UCSD-AML1 (cell line): ENCODE data around the gene GDF3.
"Not testable (repeated sequence)": the region's sequence is repeated elsewhere in the genome, so short reads cannot be mapped to it uniquely, and the experiment has no call there.

Experiments used
- DNase-seq: peaks from one replicate; lab custom pipeline; 2025; ENCODE audit not compliant: unreplicated experiment; lab: John Stamatoyannopoulos, UW

Gene GDF3

DNA sequence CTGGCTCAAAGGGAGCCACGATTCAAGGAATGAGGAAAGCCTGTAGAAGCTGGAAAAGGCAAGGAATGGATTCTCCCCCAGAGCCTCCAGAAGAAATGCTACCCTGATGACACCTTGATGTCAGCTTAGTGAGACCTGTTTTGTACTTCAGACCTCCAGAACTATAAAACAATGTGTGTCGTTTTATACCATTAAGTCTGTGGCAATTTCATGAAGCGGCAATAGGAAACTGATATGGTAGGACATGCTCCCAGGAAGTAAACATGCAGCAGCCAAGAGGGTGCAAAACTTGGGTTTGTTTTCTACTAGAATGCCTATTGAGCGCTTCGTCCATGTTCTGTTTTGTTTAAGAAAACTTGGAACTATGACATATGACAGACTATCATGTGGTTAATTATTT, 27.4 kb downstream of the GDF3 start:
- no peak for DNase-seq

- DNase-seq, result no peak
Observed at GRCh38 chr12:7667125-7667524, 28.4 kb downstream of the GDF3 start.

DNA sequence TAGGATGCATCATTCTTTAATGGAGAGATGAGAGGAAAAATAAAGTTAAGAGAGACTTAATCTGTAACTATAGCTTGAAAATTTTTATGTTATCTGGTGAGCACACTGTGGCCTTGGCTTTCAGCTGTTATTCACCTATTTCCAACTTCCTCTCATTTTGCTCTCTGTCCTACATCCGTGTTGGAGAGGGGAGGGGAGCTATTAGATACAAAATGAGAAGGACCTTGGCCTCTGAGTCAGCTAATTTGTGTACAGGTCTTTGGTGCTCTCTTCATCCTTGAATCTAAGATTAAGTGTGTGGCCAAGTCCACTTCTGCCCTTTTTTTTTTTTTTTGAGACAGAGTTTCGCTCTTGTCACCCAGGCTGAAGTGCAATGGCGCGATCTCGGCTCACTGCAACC, 29.0 kb downstream of the GDF3 start:
- no peak for DNase-seq

- no peak for DNase-seq
Observed at GRCh38 chr12:7661741-7662140, 33.8 kb downstream of the GDF3 start.

GRCh38 chr12:7656121-7656520, 39.5 kb downstream of the GDF3 start:
- no peak for DNase-seq

DNA sequence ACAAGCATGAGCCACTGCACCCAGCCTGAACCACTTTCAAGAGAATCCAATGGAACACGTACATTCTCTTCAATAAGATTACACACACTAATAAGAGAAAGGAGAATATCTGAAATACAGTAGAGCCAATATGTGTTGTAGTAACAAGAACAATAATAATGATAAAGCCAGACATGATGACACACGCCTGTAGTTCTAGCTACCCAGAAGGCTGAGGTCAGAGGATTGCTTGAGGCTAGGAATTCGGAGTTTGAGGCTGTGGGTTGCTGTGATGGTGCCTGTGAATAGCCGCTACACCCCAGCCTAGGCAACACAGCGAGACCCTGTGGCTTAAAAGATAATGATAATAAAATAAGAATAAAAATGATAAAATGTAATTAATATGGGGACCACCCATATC, 45.5 kb downstream of the GDF3 start:
- DNase-seq, result no peak

- no peak for DNase-seq
Observed at GRCh38 chr12:7647071-7647470, 48.5 kb downstream of the GDF3 start.

DNA sequence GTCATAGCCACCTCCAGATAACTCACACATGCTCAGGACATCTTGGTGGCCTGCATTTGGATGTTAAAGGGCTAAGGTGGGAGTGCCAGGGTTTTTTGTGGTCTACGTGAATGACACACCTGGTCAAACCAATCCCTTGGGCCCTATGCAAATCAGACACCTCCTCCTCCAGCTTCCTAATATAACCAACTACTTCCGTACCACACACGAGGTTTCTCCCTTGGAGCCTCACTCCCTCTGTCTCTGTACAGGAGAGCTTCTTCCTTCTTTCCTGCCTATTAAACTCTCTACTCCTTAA, 49.4 kb downstream of the GDF3 start:
- no peak for DNase-seq

DNA sequence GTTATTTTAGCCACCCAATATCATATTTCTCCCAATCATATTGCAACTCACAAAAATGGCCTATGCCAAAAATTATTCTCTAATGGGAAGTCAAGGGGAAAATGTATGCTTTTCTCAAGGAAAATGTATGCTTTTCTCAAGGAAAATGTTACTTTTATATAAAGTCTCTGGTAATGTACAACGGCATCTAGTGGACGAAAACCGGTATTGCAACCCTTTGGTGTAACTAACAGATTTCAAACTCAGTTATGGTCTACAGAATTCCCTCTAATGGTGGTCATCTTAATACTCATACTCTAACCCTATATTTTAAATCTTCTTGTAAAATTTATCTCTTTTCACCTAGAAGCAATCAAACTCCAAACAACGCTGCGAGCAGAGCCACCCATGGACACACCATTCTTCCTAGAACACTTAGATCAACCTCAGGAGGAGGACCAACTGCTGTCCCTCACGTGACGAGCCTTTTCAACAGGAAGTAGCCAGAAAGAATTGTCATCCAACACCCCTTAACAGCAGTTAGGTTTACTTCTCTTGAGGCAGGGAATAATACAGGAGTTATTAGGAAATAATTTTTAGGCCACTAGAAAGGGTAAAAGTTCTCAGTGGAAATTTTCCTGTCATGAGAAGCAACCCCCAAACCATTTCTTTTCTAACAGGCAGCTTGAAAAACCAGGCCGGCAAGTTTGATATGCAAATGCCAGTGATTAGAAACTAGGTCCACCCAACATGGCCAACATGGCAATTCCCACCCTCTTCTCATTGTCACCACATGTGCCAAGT, 50.0 kb downstream of the GDF3 start:
- DNase-seq, result no peak

DNA sequence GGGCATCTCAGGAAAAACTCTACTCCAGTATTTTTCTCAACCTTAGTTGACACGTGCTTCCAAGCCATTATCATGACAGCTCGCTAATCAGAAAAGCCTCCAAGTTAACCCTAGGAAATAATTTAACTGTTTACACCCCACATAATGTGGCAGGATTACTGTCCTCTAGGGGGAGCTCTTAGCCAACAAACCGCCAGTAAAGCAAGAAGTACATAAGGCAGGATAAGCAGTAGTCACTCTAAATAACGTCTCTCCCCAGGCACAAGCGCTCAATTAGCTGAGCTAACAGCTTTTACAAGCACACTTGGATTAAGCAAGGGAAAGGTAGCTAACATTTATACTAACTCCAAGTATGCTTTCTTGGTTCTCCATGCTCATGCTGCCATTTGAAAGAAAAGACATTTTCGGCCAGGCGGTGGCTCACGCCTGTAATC, 52.7 kb downstream of the GDF3 start:
- DNase-seq, result no peak

- no peak for DNase-seq
Observed at GRCh38 chr12:7642287-7642686, 53.3 kb downstream of the GDF3 start.

GRCh38 chr12:7640123-7640995, 55.2 kb downstream of the GDF3 start:
- DNase-seq, result not testable (repeated sequence)
